Stimulated activated CD4-positive, alpha-beta T cell treated with anti-CD3 and anti-CD28 coated beads, Interleukin-2, amount 100 ng/mL, for 24 hours (primary cell): ENCODE results near the gene BBLN.

Source experiments
- DNase-seq, 2 donors: peaks; one replicate each; pipeline ENCODE4 v3.0.0-alpha.2; 2020

Gene BBLN

DNA sequence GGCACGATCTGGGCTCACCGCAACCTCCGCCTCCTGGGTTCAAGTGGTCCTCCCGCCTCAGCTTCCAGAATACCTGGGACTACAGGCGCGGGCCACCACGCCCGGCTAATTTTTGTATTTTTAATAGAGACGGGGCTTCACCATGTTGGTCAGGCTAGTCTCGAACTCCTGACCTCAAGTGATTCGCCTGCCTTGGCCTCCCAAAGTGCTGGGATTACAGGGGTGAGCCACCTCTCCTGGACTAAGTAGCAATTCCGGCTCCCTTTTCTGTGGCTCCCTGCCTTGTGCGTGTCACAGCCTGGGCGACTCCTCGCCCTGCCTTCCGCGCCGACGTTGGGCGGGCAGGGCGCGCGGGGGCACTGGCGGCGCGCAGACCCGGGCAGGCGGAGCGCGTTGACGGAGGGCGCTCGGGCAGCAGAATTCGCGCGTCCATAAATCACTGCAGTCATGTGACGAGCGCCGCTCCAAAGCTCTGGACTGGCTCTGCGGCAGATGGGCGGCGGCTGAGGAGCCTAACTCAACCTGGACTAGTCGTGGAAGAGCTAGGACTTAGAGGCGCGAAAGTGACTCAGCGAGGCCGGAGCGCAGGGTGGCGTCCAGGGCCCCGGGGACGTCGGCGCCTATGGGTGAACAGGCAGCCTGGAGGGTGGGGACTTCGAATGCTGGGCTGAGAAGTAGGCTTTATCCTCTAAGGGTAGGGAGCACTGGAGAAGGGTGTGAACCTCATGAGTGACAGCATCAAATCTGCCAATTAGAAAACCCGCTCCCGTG, 32.7 kb downstream of the BBLN start:
- peak in 1 of 2 donors; percentile 65 for DNase-seq

- no peak for DNase-seq
Observed at GRCh38 chr9:128193469-128194096, 33.5 kb downstream of the BBLN start.

GRCh38 chr9:128201441-128202369, 41.6 kb downstream of the BBLN start:
- DNase-seq = no peak

GRCh38 chr9:128202648-128203023, 42.6 kb downstream of the BBLN start:
- DNase-seq = no peak

DNA sequence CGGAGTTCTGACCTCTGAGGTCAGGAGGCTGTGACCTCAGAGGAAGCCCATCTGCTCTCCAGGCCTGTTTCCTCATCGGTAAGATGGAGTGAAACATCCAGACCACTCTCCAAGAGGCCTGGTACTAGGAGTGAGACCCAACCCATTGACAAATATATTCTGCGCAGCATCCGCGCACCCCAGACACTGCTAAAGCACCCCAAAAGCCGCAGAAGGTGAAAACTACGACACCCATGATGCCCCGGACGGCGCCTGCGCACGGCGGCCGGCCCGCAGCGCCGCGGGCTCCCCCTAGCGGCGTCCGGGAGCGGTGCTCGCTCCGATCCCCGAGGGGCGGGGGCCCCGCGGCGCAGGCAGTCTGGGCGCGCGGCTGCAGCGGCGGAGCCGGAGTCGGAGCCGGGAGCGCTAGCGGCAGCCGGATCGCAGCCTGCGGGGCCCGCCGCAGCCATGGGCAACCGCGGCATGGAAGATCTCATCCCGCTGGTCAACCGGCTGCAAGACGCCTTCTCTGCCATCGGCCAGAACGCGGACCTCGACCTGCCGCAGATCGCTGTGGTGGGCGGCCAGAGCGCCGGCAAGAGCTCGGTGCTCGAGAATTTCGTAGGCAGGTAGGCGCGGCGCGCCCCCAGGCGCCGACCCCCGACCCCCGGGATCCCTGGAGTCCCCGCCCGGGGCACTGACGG, 43.1 kb downstream of the BBLN start, which contains the start of gene DNM1:
TSS of gene DNM1 (plus strand) at position 356 of the 683 bp plus-strand sequence. CDS start at position 448, 92 bp downstream.
- DNase-seq = peak; percentile 69 to 72

DNA sequence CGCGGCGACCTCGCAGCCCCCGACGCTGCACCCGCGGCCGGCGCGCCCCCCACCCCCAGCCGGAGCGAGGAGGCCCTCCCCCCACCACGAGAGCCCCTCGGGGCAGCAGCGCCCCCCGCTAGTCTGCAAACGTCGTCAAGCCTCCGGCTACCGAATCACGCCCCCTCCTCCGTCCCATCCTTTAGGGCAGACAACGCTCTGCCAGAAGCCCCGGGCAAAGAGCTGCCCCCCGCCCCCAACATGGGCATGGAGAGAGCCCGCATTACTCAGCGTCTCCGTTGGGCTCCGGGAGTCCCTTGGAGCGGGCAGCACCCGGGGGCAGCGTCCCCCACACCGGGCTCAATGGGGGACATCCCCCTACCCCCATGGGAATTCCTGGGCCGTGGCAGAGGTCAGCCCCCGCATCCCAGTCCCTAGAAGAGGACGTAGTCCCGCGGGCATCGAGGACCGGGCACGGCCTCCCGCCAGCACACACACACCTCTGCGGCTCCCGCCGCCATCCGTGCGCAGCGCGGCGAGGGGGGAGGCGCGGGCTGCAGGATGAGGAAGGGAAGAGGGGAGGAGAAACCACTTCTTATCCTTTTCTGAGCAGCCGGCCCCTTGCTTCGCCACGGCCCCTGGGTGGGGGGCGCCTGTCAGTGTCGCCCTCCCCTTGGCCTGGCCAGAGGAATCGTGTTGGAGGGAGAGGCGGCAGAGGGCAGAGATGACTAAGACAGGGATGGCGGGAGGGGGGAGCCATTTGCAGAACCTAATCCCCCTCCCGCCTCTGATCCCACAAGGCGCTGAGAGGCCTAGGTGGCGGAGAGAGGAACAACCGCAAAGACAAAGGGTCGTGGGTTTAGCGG, 43.9 kb downstream of the BBLN start:
- peak in 1 of 2 donors; percentile 19 for DNase-seq

- DNase-seq = no peak
Observed at GRCh38 chr9:128204858-128205257, 44.8 kb downstream of the BBLN start.

DNA sequence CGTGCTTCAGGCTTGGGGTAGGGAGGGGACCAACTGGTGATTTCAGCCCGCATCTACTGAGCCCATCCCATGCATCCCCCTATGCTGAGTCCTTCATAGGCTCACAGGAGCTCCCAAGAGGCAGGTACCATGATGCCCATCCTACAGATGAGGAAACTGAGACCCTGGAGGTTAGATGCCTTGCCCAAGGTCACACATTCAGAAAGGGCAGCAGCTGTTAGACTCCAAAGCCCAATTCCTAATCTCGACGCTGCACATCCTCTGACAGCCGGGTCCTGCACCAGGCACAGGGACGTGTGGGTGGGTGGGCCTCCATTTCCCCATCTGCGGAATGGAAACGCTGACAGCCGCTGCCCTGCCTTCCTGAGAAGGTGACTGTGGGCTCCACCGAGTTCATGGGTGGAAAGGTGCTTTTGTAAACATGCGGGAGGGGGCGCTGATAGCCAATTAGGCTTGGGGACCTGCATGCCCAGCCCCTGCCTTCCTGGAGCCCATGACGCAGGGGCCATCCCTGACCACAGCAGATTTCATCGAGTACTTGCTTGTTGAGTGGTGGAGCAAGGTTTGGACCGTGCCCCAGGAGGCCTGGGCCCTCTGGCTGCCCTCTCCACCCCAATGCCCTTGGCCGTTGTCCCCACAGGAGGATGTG, 45.4 kb downstream of the BBLN start:
- DNase-seq = no peak

DNA sequence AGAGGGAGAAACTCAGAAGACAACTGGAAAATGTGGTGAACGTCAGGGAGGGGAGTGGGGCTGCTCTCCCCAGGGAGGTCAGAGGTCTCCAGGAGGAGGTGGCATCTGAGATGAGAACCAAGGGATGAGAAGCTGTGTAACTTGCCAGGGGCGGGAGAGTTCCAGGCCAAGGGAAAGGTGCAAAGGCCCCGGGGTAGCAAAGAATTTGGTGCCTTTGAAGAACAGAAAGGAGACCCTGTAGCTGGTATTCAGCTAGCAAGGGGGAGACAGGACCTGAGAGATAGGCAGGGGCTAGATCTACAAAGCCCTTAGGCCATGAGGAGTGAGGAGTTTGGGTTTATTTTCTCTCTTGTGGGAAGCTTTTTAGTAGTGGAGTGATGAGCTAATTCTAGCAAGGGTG, 46.4 kb downstream of the BBLN start:
- no peak for DNase-seq

- no peak for DNase-seq
Observed at GRCh38 chr9:128206916-128207910, 47.1 kb downstream of the BBLN start.

DNA sequence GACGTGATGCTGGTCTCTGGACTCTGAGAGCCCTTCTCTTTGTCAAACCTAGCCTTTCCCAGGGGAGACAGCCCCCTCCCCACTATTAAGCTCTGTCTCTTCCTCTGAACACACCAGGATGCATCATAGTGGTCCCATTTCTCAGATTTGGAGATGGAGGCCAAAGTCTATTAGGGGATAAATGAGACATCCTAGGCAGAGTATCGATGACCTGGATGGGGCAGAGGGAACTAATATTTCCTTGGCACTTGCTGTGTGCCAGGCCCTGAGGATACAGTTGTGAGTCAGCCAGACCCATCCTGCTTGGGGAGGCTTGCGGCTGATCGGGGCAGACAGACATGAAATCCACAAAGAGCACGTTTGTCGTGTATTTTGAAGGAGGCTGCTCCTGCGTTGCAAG, 48.3 kb downstream of the BBLN start:
- DNase-seq = no peak

DNA sequence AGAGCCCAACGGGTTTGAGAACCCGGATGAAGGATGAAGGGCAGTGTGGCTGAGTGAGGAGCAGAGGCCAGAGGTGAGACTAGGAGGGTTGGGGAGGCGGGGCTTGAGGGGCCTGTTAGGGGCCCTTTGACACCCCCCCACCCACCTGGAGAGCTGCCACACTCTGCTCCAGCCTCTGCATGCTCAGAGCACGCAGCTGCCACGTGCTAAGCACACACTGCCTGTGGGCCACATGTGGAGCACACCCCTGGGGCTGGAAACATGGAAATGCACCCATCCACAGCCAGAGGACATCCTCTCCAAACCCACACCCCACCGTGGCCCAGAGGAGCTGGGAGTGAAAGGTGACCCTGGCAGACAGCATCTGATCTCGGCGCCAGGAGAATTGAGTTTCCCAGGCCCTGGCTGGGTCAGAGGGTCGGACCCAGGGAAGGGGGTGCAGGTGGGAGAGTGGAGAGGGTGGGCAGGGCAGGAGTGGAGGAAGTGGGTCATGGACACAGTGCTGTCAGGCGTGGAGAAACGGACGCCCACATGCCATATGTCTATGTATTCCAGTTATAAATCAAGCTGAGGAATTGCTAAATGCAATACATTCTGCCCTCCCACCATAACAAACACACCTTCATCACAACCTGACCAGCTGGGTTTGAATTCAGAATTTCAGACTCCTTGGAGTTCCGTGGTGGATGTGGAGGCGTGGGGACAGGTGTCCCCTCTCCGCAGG, 49.0 kb downstream of the BBLN start:
- no peak for DNase-seq

DNA sequence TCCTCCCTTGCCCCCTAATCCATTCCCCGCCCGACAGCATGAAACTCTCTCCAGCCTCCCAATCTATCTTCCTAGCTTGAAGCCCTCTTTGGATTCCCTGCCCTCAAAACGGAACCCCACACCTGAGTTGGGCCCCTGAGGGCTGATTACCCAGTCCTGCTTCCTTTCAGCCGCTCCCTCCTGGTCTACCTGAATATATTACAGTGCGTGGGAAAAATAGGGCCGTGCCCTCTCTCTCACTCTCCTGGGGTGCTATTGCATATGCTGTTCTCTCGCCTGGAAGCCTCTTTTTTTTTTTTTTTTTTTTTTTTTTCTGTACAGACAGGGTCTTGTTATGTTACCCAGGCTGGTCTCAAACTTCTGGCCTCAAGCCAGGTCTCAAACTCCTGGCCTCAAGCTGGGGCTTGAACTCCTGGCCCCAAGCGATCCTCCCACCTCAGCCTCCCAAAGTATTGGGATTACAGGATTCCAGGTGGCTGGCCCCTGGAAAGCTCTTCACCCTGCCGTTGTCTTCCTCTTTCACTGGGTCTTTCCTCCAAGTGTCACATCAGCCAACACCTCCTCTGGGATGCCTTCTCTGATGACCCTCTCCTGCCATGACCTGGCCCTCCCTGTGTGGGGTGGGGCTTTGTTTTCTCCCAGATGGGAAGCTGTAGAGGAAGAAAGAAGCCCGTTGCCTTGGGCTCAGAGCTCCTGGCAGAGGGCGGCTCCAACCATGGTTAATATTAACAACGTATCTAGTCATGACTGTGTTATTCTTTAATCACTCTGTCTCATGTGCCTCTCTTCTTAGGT, 51.3 kb downstream of the BBLN start:
- no peak for DNase-seq

DNA sequence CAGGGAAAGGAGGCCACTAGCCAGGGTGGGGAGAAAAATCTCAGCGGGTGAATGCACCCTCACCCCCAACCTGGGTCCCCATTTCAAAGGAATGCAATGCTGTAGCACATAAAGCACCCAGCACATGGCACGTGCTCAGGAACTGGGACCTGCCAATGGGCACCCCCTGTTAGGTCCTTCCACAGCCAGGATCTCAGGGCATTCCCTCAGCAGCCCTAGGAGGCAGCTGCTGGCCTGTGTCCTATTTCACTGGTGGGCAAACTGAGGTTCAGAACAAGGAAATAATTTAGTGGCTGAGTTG, 51.9 kb downstream of the BBLN start:
- DNase-seq = no peak
